Stimulated activated CD4-positive, alpha-beta T cell treated with anti-CD3 and anti-CD28 coated beads, Interleukin-12 subunit alpha, Interleukin-12 subunit beta, amount 100 ng/mL, for 48 hours (primary cell): ENCODE data around the gene THG1L.
"Not testable (repeated sequence)": the region's sequence is repeated elsewhere in the genome, so short reads cannot be mapped to it uniquely, and the experiment has no call there.

Source experiments
- DNase-seq, 3 donors: peaks; one replicate each; pipeline ENCODE4 v3.0.0-alpha.2; 2020; ENCODE audit warnings: low read depth in 2 of 3, low spot score in 1 of 3

Gene THG1L

GRCh38 chr5:157731272-157732129, at the start of gene THG1L:
TSS of gene THG1L (plus strand) at chr5:157731420. CDS start at chr5:157731441, 21 bp downstream.
- peak; percentile 98 to 100 (median 99) for DNase-seq

- no peak for DNase-seq
Measured at GRCh38 chr5:157682257-157682656, 49.0 kb upstream of the THG1L start.

GRCh38 chr5:157686276-157687197, 44.7 kb upstream of the THG1L start:
- not testable (repeated sequence) for DNase-seq

GRCh38 chr5:157687198-157687554, 44.0 kb upstream of the THG1L start:
- no peak for DNase-seq

GRCh38 chr5:157689942-157690689, 41.1 kb upstream of the THG1L start:
- peak in 2 of 3 donors; percentile 9 to 25 for DNase-seq

- no peak for DNase-seq
Measured at GRCh38 chr5:157690690-157691433, 40.4 kb upstream of the THG1L start.

- DNase-seq: not testable (repeated sequence)
Measured at GRCh38 chr5:157693816-157694215, 37.4 kb upstream of the THG1L start.

- DNase-seq: not testable (repeated sequence)
Measured at GRCh38 chr5:157696154-157696553, 35.1 kb upstream of the THG1L start.

GRCh38 chr5:157698674-157699073, 32.5 kb upstream of the THG1L start:
- DNase-seq: not testable (repeated sequence)

- no peak for DNase-seq
Measured at GRCh38 chr5:157703736-157704135, 27.5 kb upstream of the THG1L start.

GRCh38 chr5:157708866-157709265, 22.4 kb upstream of the THG1L start:
- no peak for DNase-seq

- DNase-seq: no peak
Measured at GRCh38 chr5:157709346-157709745, 21.9 kb upstream of the THG1L start.

- no peak for DNase-seq
Measured at GRCh38 chr5:157710431-157710830, 20.8 kb upstream of the THG1L start.

GRCh38 chr5:157710882-157711281, 20.3 kb upstream of the THG1L start:
- DNase-seq: no peak

GRCh38 chr5:157713830-157714595, 17.2 kb upstream of the THG1L start:
- no peak for DNase-seq

- DNase-seq: no peak
Measured at GRCh38 chr5:157714596-157714864, 16.7 kb upstream of the THG1L start.

- peak in 1 of 3 donors; percentile 24 for DNase-seq
Measured at GRCh38 chr5:157718519-157718918, 12.7 kb upstream of the THG1L start.

GRCh38 chr5:157719245-157719644, 12.0 kb upstream of the THG1L start:
- no peak for DNase-seq

- DNase-seq: no peak
Measured at GRCh38 chr5:157721159-157721558, 10.1 kb upstream of the THG1L start.

GRCh38 chr5:157722895-157723294, 8.3 kb upstream of the THG1L start:
- not testable (repeated sequence) for DNase-seq
